SHP77 treated with DMSO at 0.1 percent for 48 hours (cell line): Measurements from ENCODE around the gene FIZ1.
A peak's percentile ranks its signal among the peaks of the same experiment; 100 is the strongest.
"Not testable (repeated sequence)": the region's sequence is repeated elsewhere in the genome, so short reads cannot be mapped to it uniquely, and the experiment has no call there.

Experiments
- DNase-seq: peaks from one replicate; lab custom pipeline; 2025; lab: John Stamatoyannopoulos, UW

The FIZ1 gene

DNA sequence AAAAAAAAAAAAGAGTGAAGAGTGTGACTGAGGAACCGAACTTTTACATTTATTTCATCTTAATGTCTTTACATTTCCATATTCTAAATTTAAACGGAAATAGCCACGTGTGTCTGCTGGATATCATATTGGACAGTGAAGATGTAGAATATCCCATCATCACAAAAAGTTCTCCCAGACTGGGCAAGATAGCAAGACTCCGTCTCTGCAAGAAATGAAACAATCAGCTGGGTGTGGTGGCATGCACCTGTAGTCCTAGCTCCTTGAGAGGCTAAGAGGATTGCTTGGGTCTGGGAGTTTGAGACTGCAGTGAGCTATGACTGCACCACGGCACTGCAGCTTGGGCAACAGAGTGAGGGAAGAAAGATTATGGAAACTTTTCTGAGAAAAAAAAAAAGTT, 22.6 kb downstream of the FIZ1 start:
- no peak for DNase-seq

DNA sequence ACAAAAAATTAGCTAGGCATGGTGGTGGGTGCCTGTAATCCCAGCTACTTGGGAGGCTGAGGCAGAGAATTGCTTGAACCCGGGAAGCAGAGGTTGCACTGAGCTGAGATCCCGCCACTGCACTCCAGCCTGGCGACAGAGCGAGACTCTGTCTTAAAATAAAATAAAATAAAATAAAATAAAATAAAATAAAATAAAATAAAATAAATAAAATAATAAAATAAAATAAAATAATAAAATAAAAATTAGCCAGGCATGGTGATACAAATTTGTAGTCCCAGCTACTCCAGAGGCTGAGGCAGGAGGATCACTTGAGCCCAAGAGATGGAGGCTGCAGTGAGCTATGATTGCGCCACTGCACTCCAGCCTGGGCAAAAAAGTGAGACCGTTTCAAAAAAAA, 25.4 kb downstream of the FIZ1 start:
- DNase-seq = not testable (repeated sequence)

DNA sequence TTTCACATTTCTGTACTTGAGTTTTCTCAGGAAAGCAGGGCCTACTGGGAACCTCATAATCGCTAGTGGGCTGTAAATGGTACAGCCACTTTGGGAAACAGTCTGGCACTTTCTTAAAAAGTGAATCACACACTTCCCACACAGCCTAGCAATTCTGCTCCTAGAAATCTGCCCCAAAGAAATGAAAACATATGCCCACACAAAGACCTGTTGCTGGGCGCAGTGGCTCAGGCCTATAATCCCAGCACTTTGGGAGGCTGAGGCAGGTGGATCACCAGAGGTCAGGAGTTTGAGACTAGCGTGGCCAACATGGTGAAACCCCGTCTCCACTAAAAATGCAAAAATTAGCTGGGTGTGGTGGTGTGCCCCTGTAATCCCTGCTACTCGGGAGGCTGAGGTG, 29.8 kb downstream of the FIZ1 start:
- not testable (repeated sequence) for DNase-seq

DNA sequence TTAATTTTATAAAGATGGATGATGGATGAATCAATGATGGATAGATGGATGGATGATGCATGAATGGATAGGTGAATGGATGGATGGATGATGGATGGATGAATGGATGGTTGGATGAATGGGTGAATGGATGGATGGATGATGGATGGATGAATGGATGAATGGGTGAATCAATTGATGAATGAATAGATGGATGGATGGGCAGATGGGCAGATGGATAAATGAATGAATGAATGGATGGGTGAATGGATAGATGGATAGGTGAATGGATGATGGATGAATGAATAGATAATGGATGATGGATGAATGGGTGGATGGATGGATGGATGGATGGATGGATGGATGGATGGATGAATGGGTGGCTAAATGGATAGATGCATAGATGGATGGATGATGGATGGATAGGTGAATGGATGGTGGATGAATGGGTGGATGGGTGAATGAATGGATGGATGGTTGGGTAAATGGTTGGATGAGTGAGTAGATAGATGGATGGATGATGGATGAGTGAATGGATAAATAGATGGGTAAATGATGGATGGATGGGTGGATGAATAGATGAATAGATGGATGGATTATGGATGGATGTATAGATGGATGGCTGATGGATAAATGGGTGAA, 31.5 kb downstream of the FIZ1 start:
- DNase-seq = no peak

DNA sequence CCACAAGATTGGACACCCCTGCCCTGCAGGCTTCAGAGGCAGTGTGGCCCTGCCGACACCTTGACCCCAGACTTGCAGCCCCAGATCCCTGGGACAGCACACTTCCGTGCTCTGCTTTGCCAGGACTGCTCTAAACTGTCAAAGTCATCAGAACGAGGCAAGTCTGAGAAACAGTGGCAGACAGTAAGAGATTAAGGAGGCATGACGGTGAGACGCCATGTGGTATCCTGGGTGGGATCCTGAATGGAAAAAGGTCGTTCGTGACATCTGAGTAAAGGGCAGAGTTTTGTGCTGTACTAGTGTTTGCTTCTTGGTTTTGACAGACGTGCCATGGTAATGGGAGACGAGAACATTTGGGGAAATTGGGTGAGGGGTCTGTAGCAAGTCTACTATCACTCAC, 32.5 kb downstream of the FIZ1 start:
- DNase-seq = no peak

DNA sequence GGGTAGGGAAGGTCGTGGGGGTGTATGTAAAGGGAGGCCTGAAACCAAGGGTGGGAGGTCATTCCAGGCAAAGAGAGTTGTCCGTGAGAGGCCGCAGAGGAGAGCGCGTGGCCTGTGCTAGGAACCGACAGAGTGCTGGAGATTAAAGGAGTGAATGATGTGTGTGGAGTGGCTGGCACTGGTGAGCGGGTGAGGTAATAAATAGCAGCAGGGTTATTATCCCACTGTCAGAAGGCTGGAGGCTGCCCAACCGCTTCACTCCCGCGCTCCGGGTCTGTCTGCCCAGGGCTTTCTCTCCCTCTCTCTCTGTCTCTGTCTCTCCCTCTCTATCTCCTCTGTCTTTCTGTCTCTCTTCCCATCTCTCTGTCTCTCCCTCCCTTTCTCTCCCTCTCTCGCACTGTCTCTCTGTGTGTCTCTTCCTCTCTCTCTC, 36.0 kb downstream of the FIZ1 start:
- no peak for DNase-seq

DNA sequence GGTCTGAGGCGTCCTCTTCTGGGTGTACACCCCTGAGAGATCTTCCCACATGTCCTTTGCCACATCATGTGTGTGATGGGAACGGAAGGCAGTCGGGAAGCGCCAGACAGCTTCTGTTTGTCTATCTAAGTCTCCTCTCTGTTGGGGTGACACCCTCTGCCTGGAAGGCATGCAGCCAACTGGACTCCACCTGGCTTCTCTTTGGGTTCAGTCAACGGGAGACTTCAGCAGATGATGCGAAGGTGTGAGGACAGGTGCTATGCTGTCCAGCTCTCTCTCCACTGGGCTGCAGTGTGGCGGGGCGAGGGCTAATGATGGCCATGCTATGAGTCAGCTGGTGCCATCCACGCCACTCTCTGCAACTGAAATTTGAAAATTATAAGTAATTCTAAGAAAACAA, 39.6 kb downstream of the FIZ1 start:
- DNase-seq = no peak

DNA sequence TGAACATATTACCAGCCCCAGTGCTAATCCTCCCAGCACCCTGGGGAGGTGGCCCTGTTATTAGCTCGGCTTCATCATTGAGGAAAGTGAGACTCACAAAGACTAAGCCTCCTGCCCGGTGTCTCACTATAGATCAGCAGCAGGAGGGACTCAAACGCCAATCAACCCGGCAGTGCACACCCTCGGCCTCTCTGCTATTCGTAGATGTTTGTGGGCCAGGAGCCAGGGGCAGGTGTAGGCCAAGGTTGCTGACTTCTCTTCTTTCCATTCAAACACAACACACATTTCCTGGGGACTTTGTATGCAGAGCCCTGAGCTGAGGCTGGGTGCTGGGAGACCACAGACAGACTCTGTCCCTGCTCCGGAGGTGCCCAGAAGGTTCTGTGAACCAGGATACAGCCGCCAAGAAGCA, 44.6 kb downstream of the FIZ1 start:
- no peak for DNase-seq

DNA sequence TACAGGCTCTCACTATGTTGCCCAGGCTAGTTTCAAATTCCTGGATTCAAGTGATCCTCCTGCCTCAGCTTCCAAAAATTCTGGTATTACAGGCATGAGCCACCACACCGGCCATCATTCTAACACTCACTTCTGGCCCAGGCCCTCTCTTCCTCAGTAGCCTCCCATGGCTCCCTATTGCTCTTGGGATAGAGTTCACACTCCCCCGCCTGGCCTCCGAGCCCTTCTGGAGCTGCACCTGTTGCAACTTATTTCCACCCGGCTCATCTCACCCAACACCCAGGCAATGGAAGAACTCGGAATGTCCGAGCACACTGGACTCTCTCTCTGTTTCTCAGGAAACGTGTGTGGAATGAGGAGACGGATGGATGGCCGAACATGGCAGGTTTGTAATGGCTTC, 45.0 kb downstream of the FIZ1 start:
- DNase-seq = no peak

DNA sequence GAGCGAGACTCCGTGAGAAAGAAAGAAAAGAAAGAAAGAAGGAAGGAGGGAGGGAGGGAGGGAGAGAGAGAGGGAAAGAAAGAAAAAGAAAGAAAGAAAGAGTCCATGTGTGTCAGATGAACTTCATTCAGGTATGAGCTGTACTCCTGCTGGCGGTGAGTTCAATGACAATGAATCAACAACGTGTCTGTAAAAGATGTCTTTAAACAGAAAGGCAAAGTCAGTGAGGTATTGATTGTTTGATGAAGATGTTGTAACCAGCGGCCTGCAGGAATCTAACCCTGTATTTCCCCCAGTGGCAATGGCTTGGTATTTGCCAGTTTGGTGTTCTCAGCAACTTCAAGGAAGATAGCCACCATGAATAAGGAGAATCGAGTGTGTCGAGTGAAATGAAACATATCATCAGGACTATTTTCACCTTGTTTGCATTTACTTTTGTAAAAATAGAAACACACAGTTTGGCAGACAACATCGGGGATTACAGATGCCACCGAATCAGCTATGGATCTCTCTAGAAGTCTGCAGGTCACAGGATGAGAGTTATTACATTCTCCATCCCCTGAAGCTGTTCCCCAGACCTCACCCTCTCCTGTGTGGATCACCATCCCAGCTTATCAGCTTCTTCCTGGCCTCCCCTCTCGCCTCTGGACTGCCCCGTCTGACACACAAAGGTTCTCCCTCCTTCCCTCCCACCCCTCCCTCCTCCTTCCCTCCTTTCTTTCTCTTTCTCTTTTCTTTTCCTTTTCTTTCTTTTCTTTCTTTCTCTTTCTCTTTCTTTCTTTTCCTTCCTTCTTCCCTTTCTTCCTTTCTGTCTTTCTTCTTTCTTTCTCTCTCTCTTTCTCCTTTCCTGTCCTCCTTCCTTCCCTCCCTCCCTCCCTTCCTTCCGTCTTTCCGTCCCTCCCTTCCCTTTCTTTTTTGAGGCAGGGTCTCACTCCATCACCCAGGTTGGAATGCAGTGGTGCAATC, 45.8 kb downstream of the FIZ1 start:
- DNase-seq = no peak

DNA sequence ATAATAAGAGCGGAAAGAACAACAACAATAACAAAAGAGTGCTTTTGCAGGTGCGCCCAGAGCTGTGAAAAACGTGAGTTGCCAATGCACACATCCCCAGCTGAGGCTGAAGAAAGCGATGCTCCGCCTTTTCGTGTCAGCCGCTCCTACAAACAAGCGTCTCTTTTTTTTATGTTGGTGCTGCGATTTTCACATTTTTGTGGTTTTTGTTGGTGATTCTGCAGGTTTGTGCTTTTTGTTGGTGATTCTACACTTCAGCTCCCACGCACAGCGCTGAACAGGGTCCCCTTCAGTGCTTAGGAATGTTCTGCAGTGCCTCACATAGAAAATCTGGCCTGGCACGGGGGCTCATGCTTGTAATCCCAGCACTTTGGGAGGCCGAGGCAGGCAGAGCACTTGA, 46.7 kb downstream of the FIZ1 start:
- no peak for DNase-seq

DNA sequence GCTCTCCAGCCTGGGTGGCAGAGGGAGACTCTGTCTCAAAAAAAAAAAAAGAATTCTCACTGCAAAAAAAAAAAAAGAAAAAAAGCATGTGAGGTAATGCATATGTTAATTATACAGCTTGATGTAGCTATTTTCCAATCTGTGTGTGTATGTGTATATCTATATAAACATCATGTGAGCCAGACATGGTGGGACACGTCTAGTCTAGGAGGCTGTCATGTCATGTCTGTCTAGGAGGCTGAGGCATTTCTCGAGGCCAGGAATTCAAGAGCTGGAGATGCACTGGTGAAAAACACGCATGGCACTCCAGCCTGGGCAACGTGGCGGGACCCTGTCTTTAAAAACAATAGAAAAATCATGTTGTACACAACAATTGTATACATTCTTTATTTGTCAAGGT, 47.1 kb downstream of the FIZ1 start:
- no peak for DNase-seq

DNA sequence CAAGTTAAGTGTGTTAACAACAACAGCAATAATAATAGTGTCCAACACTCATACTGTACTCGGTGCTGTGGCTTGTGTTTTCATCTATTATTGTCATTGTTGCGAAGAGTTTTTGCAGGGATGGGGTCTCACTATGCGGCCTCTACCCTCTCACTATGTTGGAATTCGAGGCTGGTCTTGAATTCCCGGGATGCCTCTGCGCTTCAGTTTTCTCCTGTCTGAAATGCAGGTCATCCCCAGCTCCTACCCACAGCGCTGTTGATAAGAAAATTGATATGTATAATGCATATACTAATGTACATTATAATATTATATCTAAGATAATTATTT, 49.0 kb downstream of the FIZ1 start:
- peak; percentile 20 for DNase-seq

DNA sequence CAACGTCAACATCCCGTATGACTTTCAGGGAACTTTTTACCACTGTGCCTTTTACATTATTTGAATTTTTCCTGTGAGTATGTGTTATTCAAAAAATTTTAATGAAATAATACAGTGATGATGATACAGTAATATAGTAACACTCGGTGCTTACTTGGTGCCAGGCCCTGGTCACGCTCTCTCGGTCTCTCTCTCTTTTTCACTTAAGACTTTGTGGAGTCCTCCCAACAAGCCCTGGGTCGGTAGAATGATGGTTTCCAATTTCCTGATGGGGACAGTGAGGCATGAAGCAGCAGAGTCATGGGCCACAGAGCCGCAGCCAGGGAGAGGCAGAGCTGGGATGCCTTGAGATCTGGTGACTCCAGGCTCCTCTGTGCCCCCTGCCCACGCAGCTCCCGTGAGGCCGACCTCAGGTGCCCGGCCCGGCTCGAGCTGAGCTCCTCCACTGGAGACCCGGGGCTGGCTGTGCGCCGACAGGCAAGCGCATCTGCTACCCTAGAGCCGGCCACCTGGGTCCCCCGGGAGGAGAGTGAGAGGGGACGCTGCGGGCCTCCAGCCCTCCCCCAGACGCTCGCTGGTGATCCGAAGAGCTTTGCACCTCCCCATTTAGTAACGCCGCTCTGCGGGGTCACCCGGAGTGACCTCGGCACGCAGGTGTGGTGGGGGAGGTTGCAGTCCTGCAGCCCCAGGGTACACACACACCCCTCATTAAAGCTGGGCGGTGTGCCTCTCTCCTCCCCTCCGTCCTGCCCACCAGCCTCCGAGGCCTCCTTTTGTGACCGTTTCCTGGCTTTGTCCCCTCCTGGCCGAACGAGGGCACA, 49.6 kb downstream of the FIZ1 start:
- DNase-seq = peak; percentile 11

DNA sequence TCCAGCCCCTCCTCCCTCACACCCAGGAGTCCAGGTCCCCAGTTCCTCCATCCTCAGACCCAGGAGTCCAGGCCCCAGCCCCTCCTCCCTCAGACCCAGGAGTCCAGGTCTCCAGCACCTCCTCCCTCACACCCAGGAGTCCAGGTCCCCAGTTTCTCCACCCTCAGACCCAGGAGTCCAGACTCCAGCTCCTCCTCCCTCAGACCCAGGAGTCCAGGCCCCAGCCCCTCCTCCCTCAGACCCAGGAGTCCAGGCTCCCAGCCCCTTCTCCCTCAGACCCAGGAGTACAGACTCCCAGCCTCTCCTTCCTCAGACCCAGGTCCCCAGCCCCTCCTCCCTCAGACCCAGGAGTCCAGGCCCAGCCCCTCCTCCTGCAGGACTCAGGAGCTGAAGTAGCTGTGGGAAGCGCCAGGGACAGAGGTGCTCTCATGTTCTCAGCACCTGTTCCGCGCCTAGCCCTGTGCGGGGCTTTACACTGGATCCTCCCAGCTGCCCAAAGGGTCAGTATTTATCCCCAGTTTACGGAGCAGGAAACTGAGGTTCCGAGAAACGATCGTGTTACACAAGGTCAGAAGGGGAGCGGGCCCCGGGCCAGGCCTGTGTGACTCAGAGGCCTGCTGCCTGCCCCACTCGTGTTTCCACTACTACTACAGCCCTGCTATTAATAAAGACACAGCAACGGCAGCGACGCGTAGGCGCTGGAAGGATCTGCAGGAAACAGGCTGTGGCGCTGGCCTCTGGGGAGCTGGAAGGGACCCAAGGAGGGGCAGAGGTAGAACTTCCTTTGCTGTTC, 52.3 kb downstream of the FIZ1 start:
- no peak for DNase-seq

DNA sequence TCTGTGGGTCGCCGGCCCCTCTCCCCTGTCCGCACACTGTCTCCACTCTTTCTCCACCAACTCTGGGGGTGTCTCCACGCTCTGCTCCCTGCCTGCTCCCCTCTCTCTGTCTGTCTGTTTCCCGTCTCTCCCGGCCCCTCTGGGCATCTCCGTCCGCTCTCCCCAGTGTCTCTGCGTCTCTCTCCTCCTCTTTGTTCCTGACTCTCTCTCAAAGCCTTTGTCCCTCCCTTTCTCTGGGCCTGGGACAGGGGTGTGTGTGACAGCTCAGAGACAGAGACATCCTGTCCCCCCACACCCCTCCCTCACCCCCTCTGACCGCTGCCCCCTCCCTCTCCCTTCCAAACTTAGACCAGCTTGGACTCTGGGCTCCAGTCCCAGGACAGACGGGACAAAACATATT, 53.3 kb downstream of the FIZ1 start:
- DNase-seq = no peak

DNA sequence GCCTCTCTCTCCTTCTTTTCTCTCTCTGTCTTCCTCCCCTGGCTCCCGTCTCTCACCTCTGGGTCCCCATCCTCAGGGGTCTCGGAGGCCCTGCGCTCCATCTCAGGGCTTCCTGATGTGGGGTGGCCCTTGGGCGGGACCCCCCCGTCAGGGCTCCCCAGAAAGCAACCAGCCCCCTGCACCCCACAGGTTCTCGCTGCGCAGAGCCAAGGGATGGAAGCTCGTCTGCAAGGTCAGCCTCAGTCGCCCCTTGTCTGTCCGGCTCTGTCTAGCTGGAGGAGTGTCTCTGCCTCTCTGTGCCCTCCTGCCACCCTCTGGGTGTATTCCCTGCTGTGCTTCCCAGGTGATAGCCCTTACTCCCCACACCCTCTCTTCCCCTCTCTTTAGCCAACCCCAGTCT, 53.9 kb downstream of the FIZ1 start, which contains the start of gene SBK3:
Gene SBK3 (minus strand): TSS at position 101 of the 400 bp plus-strand sequence. CDS start 0 bp downstream, at position 101.
- no peak for DNase-seq

DNA sequence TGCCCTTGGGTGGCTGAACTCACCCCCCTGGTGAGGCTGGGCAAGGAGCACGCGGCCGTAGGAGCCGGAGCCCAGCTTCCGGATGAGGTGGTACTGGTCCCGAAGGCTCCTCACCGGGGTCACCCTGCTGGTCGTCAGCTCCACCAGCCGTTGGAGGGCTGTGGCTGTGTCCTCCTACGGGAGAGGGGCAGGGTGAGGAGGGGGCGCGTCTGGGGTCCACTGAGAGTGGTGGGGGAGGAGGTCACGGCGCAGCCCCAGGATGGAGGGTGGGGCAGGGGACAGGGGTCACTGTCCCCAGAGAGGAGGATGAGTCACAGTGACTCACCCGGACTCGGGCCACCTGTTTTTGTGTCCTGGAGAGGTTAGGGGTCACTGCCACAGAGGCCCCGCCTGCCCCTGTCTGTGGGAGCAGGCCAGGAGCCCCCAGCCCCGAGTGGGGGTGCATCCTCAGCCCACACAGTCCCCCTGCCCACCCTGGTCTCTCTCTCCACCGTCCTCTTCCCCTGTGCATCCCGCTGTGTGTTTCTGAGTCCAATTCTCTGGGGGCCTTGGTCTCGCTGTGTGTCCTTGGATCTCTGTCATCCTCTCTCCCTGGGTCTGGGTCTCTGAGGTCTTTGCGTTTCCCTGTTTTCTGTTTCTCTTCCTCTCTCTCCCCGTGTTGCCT, 54.4 kb downstream of the FIZ1 start:
- DNase-seq = no peak

DNA sequence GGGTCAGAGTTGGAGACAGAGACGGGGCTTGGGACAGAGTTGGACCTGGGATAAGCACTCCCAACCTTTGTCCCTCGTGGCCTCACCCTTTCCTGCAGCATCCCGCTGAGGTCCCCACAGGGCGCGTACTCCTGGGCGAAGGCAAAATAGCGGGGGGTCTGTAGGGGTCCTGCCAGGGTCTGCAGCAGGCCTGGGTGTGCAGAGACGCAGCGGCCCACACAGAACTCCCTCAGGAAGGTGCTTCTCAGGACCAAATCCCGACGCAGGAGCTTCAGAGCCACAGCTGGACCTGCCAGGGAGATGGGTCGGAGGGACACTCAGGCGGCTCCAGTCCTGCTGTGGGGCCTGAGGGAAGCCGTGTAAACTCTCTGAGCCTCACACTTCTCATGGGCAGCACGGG, 55.3 kb downstream of the FIZ1 start:
- DNase-seq = no peak

DNA sequence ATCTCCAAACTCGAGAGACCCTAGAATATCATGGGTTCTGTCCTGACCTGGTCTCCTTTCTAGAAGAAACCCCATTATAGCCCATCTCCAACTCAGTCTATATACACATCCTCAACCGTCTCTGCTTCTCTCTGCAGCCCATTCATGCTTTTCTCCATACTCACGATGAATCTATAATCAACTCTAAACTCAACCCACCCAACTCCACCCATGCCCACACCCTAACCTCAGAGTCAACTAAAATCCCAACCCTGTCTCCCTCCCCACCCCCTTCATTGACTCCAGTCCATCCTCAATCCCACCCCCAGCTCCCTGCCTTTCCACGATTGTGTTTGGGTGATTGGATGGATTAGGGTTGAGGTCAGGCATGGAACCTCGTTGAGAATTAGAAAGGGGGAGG, 55.8 kb downstream of the FIZ1 start:
- DNase-seq = no peak

DNA sequence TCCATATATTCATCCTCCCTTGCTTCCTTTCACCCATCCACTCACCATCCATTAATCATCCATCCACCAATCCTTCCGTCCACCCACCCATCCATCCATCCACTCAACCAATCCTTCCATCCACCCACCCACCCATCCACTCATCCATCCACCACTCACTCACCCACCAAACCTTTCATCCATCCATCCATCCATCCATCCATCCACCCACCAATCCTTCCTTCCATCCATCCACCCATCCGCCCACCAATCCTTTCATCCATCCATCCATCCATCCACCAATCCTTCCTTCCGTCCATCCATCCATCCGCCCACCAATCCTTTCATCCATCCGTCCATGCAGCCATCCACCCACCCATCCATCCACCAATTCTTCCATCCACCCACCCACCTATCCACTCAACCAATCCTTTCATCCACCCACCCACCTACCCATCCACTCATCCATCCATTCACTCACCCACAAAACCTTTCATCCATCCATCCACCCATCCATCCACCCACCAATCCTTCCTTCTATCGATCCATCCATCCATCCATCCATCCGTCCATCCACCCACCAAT, 56.9 kb downstream of the FIZ1 start:
- no peak for DNase-seq
